Measurements from ENCODE around the gene LRCOL1. TPM values are rescaled to one million over a fixed set of nuclear protein-coding genes. Genes with fewer than 3 reads are reported as not detected.

LRCOL1 gene
- total RNA-seq, 2 donors from 2014 or later, result not detected

DNA sequence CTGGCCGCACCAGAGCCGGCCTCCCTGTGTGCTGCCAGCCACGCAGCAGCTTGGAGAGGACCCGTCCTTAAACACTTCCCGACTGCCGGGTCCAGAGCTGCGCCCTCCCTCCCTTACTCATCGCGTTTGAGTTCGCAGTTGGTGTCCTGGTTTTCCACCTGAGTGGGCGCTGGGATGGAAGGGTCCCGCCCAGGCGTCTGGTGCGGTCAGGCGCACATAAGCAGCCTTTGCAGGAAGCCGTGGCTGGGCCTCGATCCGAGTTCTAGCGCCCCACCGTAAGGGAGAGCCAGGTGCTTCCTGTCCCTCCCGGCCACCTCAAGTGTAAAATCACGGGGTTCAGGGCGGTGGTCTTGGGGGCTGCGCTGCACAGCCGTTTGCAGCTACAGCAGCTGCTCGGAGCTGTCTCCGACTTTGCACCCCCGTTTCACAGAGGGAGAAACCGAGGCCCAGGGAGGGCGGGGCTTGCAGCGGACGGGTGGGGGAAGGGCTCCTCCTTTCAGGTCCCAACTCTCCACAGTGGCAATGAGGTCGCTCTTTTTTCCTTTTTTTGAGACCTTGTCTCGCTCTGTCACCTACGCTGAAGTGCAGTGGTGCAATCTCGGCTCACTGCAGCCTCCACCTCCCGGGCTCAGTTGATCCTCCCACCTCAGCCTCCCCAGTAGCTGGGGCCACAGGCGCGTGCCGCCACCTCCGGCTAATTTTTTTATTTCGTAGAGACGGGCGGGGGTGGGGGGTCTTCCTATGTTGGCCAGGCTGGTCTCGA is 51.3 kb downstream of the LRCOL1 start:
- DNase-seq (ENCODE audit: low spot score), result no peak
- peak overlapping the region; percentile 47 to 68 for H3K4me3 ChIP-seq
- no peaks in the 10 kb centered on the region for H3K27me3 ChIP-seq
- peaks cover 0 to 21% of the 10 kb centered on the region in 2 donors for H3K4me1 ChIP-seq
- no peaks in the 10 kb centered on the region for H3K9me3 ChIP-seq
- H3K36me3 ChIP-seq, result no peaks in the 10 kb centered on the region
- H3K27ac ChIP-seq, result no peak overlapping the region
- TF ChIP-seq, protein P1, sequence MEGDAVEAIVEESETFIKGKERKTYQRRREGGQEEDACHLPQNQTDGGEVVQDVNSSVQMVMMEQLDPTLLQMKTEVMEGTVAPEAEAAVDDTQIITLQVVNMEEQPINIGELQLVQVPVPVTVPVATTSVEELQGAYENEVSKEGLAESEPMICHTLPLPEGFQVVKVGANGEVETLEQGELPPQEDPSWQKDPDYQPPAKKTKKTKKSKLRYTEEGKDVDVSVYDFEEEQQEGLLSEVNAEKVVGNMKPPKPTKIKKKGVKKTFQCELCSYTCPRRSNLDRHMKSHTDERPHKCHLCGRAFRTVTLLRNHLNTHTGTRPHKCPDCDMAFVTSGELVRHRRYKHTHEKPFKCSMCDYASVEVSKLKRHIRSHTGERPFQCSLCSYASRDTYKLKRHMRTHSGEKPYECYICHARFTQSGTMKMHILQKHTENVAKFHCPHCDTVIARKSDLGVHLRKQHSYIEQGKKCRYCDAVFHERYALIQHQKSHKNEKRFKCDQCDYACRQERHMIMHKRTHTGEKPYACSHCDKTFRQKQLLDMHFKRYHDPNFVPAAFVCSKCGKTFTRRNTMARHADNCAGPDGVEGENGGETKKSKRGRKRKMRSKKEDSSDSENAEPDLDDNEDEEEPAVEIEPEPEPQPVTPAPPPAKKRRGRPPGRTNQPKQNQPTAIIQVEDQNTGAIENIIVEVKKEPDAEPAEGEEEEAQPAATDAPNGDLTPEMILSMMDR (IDR thresholded peaks at IDR 0.05), result no peak

GRCh38 chr12:132558042-132558856 is 52.1 kb downstream of the LRCOL1 start:
- Histone ChIP-seq H3K27ac (no peak overlapping the region), H3K4me3 (no peak overlapping the region), H3K9me3 (no peaks in the 10 kb centered on the region), H3K36me3 (no peaks in the 10 kb centered on the region), H3K4me1 (peaks cover 0 to 21% of the 10 kb centered on the region in 2 donors), H3K27me3 (no peaks in the 10 kb centered on the region)
- no peak for DNase-seq (ENCODE audit: low spot score)
- TF ChIP-seq, protein P1 (IDR thresholded peaks at IDR 0.05), result no peak

- H3K4me1 ChIP-seq, result peaks cover 0 to 21% of the 10 kb centered on the region in 2 donors
- no peaks in the 10 kb centered on the region for H3K36me3 ChIP-seq
- TF ChIP-seq, protein P1 (IDR thresholded peaks at IDR 0.05), result no peak
- no peaks in the 10 kb centered on the region for H3K9me3 ChIP-seq
- H3K27me3 ChIP-seq, result no peaks in the 10 kb centered on the region
- DNase-seq (ENCODE audit: low spot score), result no peak
- H3K4me3 ChIP-seq, result no peak overlapping the region
- no peak overlapping the region for H3K27ac ChIP-seq
Observed at GRCh38 chr12:132557291-132558015, 52.9 kb downstream of the LRCOL1 start.

DNA sequence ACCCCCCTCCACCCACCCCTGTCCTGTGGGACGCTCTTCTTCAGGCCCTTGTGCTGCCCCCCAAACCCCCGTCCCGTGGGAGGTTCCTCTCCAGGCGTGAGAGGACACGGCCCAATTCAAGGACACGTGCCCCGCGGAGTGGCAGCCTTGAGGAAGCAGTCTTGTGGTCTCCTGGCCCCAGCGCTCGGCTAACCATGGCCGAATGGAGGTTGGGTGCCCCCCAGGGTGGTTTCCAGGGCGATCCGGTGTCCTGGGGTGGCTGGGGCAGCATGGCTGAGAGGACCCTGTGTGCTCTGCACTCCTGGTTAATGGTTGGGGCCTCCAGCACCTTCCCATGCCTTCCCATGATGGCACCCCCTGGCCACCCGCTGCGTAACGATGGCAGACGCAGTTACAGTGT is 53.6 kb downstream of the LRCOL1 start:
- Histone ChIP-seq H3K4me3 (no peak overlapping the region), H3K4me1 (peaks cover 0 to 21% of the 10 kb centered on the region in 2 donors), H3K9me3 (no peaks in the 10 kb centered on the region), H3K36me3 (no peaks in the 10 kb centered on the region), H3K27ac (no peak overlapping the region), H3K27me3 (no peaks in the 10 kb centered on the region)
- DNase-seq (ENCODE audit: low spot score), result no peak
- TF ChIP-seq, protein P1 (IDR thresholded peaks at IDR 0.05), result no peak

- TF ChIP-seq, protein P1 (IDR thresholded peaks at IDR 0.05), result no peak
Observed at GRCh38 chr12:132556216-132556615, 54.2 kb downstream of the LRCOL1 start.

More at GRCh38 chr12:132556216-132556615, 54.2 kb downstream of the LRCOL1 start:
- H3K27me3 ChIP-seq, result no peaks in the 10 kb centered on the region
- no peak for DNase-seq (ENCODE audit: low spot score)
- no peak overlapping the region for H3K27ac ChIP-seq
- peaks cover 0 to 21% of the 10 kb centered on the region in 2 donors for H3K4me1 ChIP-seq
- no peaks in the 10 kb centered on the region for H3K36me3 ChIP-seq
- no peak overlapping the region for H3K4me3 ChIP-seq
- no peaks in the 10 kb centered on the region for H3K9me3 ChIP-seq
